NCI-H146 (cell line): ENCODE data around the gene SNAPC4.
A peak's percentile ranks its signal among the peaks of the same experiment; 100 is the strongest.
"Not testable (repeated sequence)": the region's sequence is repeated elsewhere in the genome, so short reads cannot be mapped to it uniquely, and the experiment has no call there.

Experiments used
- DNase-seq: peaks from one replicate; lab custom pipeline; 2025; lab: John Stamatoyannopoulos, UW

The SNAPC4 gene

DNA sequence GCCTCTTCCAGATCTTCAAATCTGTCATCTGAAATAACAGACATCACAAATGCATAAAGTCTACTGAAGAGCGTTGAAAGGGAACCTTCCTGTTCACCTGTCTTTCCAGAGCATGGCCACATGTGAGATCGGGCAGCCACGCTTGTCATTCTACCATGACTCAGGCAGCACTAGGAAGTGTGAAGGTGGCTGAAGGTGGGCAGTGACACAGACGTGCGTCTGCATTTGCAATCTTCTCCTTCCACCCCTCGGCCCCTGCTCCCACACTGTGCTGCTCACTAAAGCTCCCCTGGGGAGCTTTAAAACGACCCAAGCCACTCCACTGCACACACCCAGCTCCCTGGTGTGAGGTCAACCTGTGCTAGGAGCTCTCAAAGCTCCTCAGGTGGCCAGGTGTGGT lies 7.9 kb upstream of the SNAPC4 start:
- no peak for DNase-seq

DNA sequence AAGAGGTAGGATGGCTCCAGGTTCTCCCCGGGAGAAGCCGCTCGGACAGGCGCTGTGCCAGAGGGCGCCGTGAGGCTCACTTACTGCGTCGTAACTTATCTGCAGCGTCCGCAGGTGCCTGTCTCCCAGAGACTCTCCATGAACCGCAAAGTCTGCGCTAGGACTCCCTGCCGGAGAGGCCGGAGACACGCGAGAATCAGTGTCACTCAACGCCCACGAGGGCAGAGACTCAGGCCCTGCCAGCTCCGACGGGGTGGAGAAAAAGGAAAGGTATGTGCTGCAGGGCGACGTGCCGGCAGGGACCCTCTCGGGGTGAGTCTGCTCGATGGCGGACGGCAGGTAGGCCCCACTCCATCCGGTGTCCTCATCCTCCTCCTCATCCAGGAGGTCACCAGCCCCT lies 7.1 kb upstream of the SNAPC4 start:
- DNase-seq, result not testable (repeated sequence)

DNA sequence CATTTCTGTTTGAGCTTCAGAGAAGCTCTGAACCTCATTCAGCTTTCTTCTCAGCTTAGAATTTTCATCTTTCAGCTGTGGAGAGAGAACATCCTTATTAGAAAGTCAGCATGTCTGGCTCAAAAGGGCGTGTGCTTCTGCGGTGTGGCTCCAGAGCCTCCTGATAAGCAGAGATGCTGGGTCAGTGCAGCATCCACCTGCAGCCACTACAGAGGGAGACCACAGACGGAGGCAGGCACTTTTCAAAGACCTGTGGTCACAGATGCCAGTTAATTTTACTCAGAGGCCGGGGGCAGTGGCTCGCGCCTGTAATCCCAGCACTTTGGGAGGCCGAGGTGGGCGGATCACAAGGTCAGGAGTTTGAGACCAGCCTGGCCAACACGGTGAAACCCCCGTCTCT lies 5.9 kb upstream of the SNAPC4 start:
- not testable (repeated sequence) for DNase-seq

DNA sequence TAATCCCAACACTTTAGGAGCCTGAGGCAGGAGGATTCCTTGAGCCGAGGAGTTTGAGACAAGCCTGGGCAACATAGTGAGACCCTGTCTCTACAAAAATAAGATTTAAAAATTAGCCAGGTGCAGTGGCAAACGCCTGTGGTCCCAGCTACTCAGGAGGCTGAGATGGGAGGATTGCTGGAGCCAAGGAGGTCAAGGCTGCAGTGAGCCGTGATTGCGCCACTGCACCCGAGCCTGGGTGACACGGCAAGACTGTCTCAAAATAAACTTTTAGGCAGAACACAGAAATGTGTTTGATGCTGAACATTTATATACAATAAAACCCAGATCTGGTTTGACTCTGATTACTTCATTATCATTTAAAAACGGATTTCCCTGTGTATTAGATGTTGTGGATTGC lies 5.5 kb upstream of the SNAPC4 start:
- no peak for DNase-seq

GRCh38 chr9:136404801-136405136 lies 4.8 kb upstream of the SNAPC4 start:
- DNase-seq, result no peak

- DNase-seq, result no peak
These were observed 4.2 kb upstream of the SNAPC4 start for GRCh38 chr9:136403915-136404800.

- no peak for DNase-seq
These were observed 3.6 kb upstream of the SNAPC4 start for GRCh38 chr9:136403538-136403914.

- DNase-seq, result no peak
These were observed 2.1 kb upstream of the SNAPC4 start for GRCh38 chr9:136402067-136402466.

- no peak for DNase-seq
These were observed 1.4 kb upstream of the SNAPC4 start for GRCh38 chr9:136401173-136401922.

DNA sequence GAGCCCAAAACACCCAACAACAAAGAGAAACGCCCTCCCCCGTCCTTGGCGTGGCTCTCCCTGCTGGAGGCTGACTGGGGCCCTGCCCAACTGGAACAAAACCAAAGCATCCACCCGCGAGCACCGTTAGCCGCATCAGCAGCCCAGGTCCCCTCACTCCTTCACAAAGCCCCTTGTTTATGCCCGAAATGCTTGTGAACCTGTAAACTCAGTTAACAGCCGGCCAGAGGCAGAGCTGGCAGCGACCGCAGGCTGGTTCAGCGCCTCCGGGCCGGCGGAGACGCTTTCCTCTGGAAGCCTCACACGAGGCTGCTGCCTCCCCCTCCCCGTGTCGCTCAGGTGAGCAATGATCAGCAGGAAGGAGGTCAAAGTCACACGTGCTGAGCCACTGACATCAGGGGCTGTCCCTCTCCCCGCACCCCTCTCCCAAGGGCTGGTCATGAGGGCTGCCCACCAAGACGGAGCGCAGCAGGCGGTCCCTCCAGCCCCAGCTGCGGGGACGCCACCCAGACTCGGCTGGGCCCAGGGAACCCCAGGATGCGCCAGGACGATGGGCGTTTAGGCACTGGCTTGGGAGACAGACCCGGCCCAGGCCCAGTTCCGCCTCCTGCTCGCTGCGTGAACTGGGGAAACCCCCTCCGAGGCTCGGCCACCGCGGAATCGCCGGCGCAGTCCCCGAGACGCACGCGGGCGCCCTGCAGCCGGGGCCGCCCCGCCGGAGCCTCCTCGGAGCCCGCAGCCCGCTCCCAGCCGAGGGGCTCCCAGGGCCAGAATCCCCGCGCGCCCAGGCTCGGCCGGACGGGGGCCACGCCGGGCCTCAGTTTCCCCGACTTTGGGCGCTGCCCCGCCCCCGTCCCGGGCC lies 563 bp downstream of the SNAPC4 start:
- peak; percentile 34 for DNase-seq

DNA sequence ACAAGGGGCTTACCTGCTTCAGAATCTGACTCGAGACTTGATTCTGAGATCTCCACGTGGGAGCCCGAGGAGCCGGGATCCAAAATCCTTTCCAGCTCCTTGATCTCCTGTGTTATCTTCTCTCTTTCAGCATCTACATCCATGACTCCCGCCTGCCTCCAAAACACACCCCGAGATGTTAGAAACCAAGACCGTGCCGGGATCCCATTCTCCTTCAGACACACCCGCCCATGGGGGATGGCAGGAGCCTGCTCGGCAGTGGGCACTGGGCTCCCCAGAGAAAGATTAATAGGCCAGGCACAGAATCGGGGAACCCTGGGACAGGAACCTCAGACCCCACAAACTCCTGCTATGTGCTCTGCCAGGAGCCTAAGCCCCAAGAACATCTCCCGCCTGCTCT lies 1.7 kb downstream of the SNAPC4 start:
- no peak for DNase-seq

- DNase-seq, result no peak
These were observed 2.3 kb downstream of the SNAPC4 start for GRCh38 chr9:136397643-136398042.

- DNase-seq, result no peak
These were observed 3.8 kb downstream of the SNAPC4 start for GRCh38 chr9:136396219-136396515.

DNA sequence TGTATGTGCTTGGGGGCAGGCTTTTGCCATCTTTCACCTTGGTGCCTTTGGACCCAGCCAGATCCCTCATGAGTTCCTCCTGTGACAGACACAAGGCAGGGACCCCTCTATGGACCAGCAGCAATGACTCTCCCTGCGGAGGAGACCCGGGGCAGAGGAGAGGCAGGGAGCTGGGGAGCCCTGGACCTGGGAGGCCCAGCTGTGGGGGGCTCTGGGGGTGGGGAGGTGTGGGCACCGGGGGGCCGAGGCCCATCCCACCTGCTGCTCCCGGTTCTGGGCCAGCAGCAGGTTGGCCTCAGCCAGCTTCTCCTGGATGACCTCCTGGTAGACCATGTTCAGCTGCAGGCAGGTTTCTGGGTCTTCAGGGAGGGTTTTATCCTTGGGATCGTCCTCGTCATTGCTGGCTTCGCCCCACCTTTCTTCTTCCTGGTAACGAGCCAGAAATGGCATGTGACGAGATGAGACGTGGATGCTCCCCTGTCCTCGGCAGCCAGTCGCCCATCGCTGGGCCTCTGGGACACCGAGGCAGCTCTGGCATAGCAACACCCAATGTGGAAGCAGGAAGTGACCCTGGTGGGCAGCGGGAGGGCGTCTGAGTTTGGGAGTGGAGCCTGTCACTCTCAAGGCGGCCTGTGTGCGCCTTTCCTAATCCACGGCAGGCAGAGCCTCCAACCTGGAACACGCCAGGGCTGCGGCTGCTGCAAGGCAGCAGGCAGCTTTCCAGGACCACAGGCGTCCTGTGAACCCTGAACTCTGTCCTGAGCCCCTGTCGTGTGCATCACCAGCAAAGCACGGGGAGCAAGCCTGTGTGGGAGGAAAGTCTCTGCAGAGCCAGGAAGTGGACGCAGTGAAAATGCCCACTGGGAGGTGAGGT lies 4.4 kb downstream of the SNAPC4 start:
- DNase-seq, result no peak

GRCh38 chr9:136395020-136395340 lies 5.0 kb downstream of the SNAPC4 start:
- no peak for DNase-seq

DNA sequence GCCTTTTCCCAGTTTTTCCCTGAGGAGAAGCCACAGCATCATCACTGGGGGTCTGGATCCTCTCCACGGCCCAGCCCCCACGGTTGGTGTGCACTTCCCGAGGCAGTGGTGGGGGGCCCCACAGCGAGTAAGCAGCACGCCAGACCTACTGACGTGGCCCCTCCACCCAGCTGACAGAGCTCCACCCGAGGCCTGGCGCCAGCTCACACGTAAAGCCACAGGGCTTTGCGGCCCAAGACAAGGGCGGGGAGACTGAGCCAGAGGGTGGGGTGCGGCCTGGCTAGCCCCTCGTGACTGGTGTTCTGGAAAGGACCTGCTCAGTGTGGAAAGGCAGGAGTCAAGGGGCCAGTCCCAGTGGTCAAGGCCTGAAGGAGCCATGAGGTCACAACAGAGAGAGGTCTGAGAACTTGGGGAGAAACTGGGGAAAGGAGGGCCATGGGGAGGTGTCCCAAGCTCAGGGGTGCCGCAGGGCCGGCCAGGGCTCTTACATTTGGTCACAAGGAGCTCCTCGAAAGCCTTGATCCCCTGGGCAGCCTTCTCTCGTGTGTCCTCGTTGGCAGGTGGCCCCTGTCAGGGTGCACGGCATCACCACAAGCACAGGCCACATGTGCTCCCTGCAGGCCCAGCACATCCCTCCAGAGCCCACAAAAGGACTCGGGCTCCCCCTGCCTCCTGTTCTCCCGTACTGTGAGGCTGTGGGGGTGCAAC lies 5.5 kb downstream of the SNAPC4 start:
- no peak for DNase-seq

DNA sequence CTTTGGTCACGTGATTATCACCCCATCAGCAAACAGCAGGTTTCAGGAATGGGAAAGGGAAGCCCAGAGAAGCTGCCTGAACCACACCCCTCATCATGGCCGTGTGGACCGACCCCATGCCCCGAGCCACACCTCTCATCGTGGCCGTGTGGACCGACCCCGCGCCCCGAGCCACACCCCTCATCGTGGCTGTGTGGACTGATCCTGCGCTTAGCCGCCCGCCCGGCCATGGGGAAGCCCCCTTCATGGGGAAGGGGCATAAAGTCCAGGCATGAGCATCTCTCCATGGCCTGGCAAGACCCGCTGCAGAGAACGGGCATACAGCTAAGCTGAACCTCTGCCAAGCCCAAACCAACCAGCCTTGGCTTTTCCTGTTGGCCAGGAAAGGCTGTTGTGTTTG lies 6.4 kb downstream of the SNAPC4 start:
- DNase-seq, result no peak

DNA sequence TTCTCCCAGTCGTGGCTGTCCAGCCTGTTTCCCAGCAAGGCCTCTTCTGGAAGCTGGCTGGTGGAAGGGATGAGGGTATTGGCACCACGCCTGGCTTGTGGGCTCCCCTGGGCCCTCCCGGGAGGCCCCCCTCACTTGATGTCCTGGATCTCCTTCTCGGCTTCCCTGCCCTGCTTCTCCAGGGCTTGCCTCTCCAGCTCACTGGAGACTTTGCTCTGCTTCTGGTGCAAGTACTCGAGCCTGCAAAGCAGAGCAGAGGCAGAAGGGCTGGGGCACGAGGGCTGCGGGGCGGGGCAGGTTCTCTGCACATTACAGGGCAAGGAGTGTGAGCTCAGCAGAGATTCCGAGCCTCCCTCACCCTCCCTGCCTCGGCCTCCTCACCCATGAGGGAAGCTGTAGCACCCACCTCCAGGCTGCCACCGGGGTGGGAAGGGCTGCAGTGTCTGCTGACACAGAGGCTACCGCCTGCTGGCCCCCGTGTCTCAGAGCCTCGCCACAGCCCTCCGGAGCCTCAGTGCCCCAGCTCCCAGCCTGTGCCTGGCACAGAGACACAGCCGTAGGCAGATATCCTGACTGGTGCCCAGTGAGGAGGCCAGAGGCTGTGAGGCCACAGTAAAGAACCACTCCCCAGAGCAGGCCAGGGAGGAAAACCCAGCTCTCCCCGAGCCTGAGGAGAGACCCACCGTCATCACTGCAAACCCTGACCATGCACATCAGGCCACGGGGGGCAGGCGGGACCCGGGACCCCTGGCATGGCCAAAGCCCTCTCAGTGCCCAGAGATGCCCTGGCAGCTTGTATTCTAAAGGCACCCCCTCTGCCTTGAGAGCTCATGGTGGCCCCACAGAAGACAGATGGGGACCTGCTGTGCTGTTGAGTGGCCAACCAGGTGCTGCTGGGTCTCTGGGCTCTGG lies 7.2 kb downstream of the SNAPC4 start:
- no peak for DNase-seq

DNA sequence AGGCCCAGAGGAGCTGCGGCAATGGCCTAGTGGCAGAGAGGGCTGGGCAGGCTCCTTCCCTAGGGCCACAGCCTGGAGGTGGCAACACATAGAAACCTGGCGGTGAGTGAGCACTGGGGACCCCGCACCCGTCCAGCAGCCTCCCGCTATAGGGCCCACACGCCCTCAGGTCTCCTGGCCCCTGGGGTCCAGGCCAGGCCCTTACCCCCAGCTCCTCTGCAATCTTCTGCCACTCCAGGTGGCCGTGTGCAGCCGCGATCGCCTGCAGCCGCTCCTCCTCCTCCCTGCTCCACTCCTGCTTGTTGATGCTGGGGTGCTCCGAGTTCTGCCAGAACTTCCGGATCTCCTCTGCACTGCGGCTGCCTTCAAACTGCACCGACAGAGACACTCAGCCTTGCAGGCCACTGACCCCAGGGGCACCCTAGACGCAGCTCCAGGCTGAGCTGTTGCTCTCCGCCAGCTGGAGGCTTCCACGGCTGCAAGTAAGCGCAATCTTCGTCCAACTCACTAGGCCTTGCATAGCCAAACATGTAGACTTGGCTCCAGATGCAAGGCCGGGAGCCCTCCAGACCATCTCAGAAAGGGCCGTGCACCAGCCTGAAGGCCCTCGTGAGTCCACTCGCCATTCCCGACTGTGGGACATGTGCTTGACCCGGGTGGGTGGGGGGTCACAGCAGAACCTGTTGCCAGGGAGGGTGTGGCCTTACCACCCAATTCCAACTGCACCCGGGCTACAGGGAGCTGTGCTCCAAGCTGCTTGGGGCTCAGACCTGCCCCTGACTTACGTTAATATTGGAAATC lies 8.0 kb downstream of the SNAPC4 start:
- DNase-seq, result no peak
